Testis (tissue), 2 donors: ENCODE data around the gene C22orf39.

Experiments
- POLR2A ChIP-seq: fragments of 450-650 bp; IDR thresholded peaks from one replicate; pipeline ENCODE4 v1.6.1; 2017; ENCODE audit warnings: antibody characterized with exemption, mild to moderate bottlenecking, moderate library complexity
- TF ChIP-seq, protein P1 (sequence below), 3 experiments: fragments of 450-650 bp in 2 of 3; fragments of 200-600 bp in 1 of 3; sonication (generic) in 1 of 3; IDR thresholded peaks; one replicate each; pipeline ENCODE4 v1.5.1; 2016 to 2019; ENCODE audit warnings: antibody characterized with exemption in 3 of 3, mild to moderate bottlenecking in 2 of 3, moderate library complexity in 1 of 3

DNA sequence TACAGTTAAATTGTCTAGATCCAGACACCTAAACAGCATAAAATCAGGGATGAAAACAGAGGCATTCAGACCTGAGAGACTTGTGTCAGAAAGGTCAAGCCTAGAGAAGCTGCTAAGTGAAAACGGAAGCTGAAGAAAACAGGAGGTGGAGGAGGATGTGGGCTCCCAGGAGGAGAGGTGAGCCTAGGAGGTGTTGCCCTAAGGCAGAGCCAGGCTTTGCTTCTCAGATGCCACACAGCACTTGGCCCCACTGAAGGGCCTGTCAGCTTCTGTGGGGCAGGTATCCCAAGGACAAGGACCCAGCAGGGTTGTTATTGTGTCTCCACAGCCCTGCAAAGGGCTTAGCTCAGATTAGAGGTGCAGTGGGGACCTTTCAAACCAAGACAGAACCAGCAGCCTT, 17.0 kb upstream of the C22orf39 start:
- TF ChIP-seq, protein P1, sequence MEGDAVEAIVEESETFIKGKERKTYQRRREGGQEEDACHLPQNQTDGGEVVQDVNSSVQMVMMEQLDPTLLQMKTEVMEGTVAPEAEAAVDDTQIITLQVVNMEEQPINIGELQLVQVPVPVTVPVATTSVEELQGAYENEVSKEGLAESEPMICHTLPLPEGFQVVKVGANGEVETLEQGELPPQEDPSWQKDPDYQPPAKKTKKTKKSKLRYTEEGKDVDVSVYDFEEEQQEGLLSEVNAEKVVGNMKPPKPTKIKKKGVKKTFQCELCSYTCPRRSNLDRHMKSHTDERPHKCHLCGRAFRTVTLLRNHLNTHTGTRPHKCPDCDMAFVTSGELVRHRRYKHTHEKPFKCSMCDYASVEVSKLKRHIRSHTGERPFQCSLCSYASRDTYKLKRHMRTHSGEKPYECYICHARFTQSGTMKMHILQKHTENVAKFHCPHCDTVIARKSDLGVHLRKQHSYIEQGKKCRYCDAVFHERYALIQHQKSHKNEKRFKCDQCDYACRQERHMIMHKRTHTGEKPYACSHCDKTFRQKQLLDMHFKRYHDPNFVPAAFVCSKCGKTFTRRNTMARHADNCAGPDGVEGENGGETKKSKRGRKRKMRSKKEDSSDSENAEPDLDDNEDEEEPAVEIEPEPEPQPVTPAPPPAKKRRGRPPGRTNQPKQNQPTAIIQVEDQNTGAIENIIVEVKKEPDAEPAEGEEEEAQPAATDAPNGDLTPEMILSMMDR (IDR thresholded peaks at IDR 0.05) = no peak
- TF ChIP-seq POLR2A = no peak
